Measurements from ENCODE around the gene SLC6A9.

Gene SLC6A9

GRCh38 chr1:44061857-44062256, 30.6 kb upstream of the SLC6A9 start:
- no peak overlapping the region for H3K4me3 Mint-ChIP-seq
- no peak overlapping the region for H3K27ac Mint-ChIP-seq
- H3K4me1 Mint-ChIP-seq = peaks cover 0 to 2% of the 10 kb centered on the region in 2 donors
- ATAC-seq (replicated peaks) = no peak
- no peaks in the 10 kb centered on the region for H3K36me3 Mint-ChIP-seq
- no peak for DNase-seq
- no peaks in the 10 kb centered on the region for H3K27me3 Mint-ChIP-seq
- no peaks in the 10 kb centered on the region for H3K9me3 Mint-ChIP-seq

- Mint-ChIP-seq H3K27me3 (no peaks in the 10 kb centered on the region), H3K4me1 (no peaks in the 10 kb centered on the region), H3K4me3 (no peak overlapping the region), H3K36me3 (no peaks in the 10 kb centered on the region), H3K9me3 (no peaks in the 10 kb centered on the region), H3K27ac (no peak overlapping the region)
- DNase-seq (no peak), ATAC-seq (replicated peaks) (no peak)
Measured at GRCh38 chr1:44060830-44061267, 29.6 kb upstream of the SLC6A9 start.

GRCh38 chr1:44059664-44060355, 28.5 kb upstream of the SLC6A9 start:
- no peaks in the 10 kb centered on the region for H3K4me1 Mint-ChIP-seq
- ATAC-seq (replicated peaks) = no peak

GRCh38 chr1:44059212-44059611, 27.9 kb upstream of the SLC6A9 start:
- H3K27ac Mint-ChIP-seq = no peak overlapping the region
- H3K27me3 Mint-ChIP-seq = no peaks in the 10 kb centered on the region
- DNase-seq = no peak
- ATAC-seq (replicated peaks) = no peak
- H3K4me1 Mint-ChIP-seq = no peaks in the 10 kb centered on the region
- H3K9me3 Mint-ChIP-seq = no peaks in the 10 kb centered on the region
- no peaks in the 10 kb centered on the region for H3K36me3 Mint-ChIP-seq
- no peak overlapping the region for H3K4me3 Mint-ChIP-seq

More at GRCh38 chr1:44059664-44060355, 28.5 kb upstream of the SLC6A9 start:
- H3K4me3 Mint-ChIP-seq = no peak overlapping the region
- no peak overlapping the region for H3K27ac Mint-ChIP-seq
- DNase-seq = no peak
- H3K9me3 Mint-ChIP-seq = no peaks in the 10 kb centered on the region
- H3K36me3 Mint-ChIP-seq = no peaks in the 10 kb centered on the region
- no peaks in the 10 kb centered on the region for H3K27me3 Mint-ChIP-seq

GRCh38 chr1:44057293-44057692, 26.0 kb upstream of the SLC6A9 start:
- H3K4me1 Mint-ChIP-seq = no peaks in the 10 kb centered on the region
- H3K36me3 Mint-ChIP-seq = no peaks in the 10 kb centered on the region
- no peak overlapping the region for H3K27ac Mint-ChIP-seq
- H3K27me3 Mint-ChIP-seq = no peaks in the 10 kb centered on the region
- DNase-seq = no peak
- H3K4me3 Mint-ChIP-seq = no peak overlapping the region
- ATAC-seq (replicated peaks) = no peak
- H3K9me3 Mint-ChIP-seq = no peaks in the 10 kb centered on the region

GRCh38 chr1:44053394-44053793, 22.1 kb upstream of the SLC6A9 start:
- no peak for DNase-seq
- H3K27me3 Mint-ChIP-seq = peaks cover 0 to 7% of the 10 kb centered on the region in 2 donors
- H3K4me3 Mint-ChIP-seq = no peak overlapping the region
- H3K36me3 Mint-ChIP-seq = no peaks in the 10 kb centered on the region
- H3K27ac Mint-ChIP-seq = no peak overlapping the region
- ATAC-seq (replicated peaks) = no peak
- H3K4me1 Mint-ChIP-seq = peaks cover 0 to under 1% of the 10 kb centered on the region in 2 donors
- H3K9me3 Mint-ChIP-seq = no peaks in the 10 kb centered on the region

GRCh38 chr1:44050261-44050660, 19.0 kb upstream of the SLC6A9 start:
- Mint-ChIP-seq H3K36me3 (no peaks in the 10 kb centered on the region), H3K4me3 (no peak overlapping the region), H3K9me3 (no peaks in the 10 kb centered on the region), H3K27me3 (peaks cover 4 to 19% of the 10 kb centered on the region in 2 donors), H3K27ac (no peak overlapping the region), H3K4me1 (peaks cover 5 to 12% of the 10 kb centered on the region in 2 donors)
- DNase-seq (no peak), ATAC-seq (replicated peaks) (no peak)

- DNase-seq = no peak
- no peak overlapping the region for H3K27ac Mint-ChIP-seq
Measured at GRCh38 chr1:44049839-44050238, 18.6 kb upstream of the SLC6A9 start.

GRCh38 chr1:44048532-44049215, 17.4 kb upstream of the SLC6A9 start:
- H3K27ac Mint-ChIP-seq = no peak overlapping the region
- ATAC-seq (replicated peaks) (no peak), DNase-seq (no peak)
- no peaks in the 10 kb centered on the region for H3K9me3 Mint-ChIP-seq
- no peaks in the 10 kb centered on the region for H3K36me3 Mint-ChIP-seq
- H3K4me3 Mint-ChIP-seq = no peak overlapping the region
- H3K4me1 Mint-ChIP-seq = peaks cover 7 to 12% of the 10 kb centered on the region in 2 donors
- peaks cover 4 to 24% of the 10 kb centered on the region in 2 donors for H3K27me3 Mint-ChIP-seq

More at GRCh38 chr1:44049839-44050238, 18.6 kb upstream of the SLC6A9 start:
- H3K27me3 Mint-ChIP-seq = peaks cover 4 to 19% of the 10 kb centered on the region in 2 donors
- H3K4me3 Mint-ChIP-seq = no peak overlapping the region
- no peak for ATAC-seq (replicated peaks)
- no peaks in the 10 kb centered on the region for H3K9me3 Mint-ChIP-seq
- peaks cover 5 to 12% of the 10 kb centered on the region in 2 donors for H3K4me1 Mint-ChIP-seq
- H3K36me3 Mint-ChIP-seq = no peaks in the 10 kb centered on the region

GRCh38 chr1:44047131-44047530, 15.9 kb upstream of the SLC6A9 start:
- H3K27me3 Mint-ChIP-seq = peaks cover 4 to 24% of the 10 kb centered on the region in 2 donors
- H3K4me3 Mint-ChIP-seq = no peak overlapping the region
- peaks cover 7 to 12% of the 10 kb centered on the region in 2 donors for H3K4me1 Mint-ChIP-seq
- no peaks in the 10 kb centered on the region for H3K9me3 Mint-ChIP-seq
- DNase-seq = no peak
- peak in 1 of 2 donors; percentile 10 for ATAC-seq (replicated peaks)
- no peaks in the 10 kb centered on the region for H3K36me3 Mint-ChIP-seq
- H3K27ac Mint-ChIP-seq = no peak overlapping the region

- ATAC-seq (replicated peaks) = no peak
Measured at GRCh38 chr1:44045064-44045463, 13.8 kb upstream of the SLC6A9 start.

GRCh38 chr1:44044071-44044801, 13.0 kb upstream of the SLC6A9 start:
- DNase-seq (no peak), ATAC-seq (replicated peaks) (no peak)
- Mint-ChIP-seq H3K4me1 (peaks cover 7 to 12% of the 10 kb centered on the region in 2 donors), H3K9me3 (no peaks in the 10 kb centered on the region), H3K27me3 (peaks cover 4 to 17% of the 10 kb centered on the region in 2 donors), H3K4me3 (no peak overlapping the region), H3K36me3 (no peaks in the 10 kb centered on the region), H3K27ac (peak overlapping the region; percentile 68)

More at GRCh38 chr1:44045064-44045463, 13.8 kb upstream of the SLC6A9 start:
- H3K27ac Mint-ChIP-seq = no peak overlapping the region
- H3K4me3 Mint-ChIP-seq = no peak overlapping the region
- no peaks in the 10 kb centered on the region for H3K9me3 Mint-ChIP-seq
- H3K27me3 Mint-ChIP-seq = peaks cover 4 to 17% of the 10 kb centered on the region in 2 donors
- peaks cover 7 to 12% of the 10 kb centered on the region in 2 donors for H3K4me1 Mint-ChIP-seq
- H3K36me3 Mint-ChIP-seq = no peaks in the 10 kb centered on the region
- no peak for DNase-seq

- Mint-ChIP-seq H3K36me3 (no peaks in the 10 kb centered on the region), H3K27me3 (peaks cover 4 to 17% of the 10 kb centered on the region in 2 donors), H3K9me3 (no peaks in the 10 kb centered on the region), H3K27ac (peak overlapping the region; percentile 68), H3K4me1 (peaks cover 7 to 11% of the 10 kb centered on the region in 2 donors), H3K4me3 (no peak overlapping the region)
- ATAC-seq (replicated peaks) (no peak), DNase-seq (no peak)
Measured at GRCh38 chr1:44043176-44044070, 12.2 kb upstream of the SLC6A9 start.

GRCh38 chr1:44040846-44041245, 9.6 kb upstream of the SLC6A9 start:
- Mint-ChIP-seq H3K36me3 (no peaks in the 10 kb centered on the region), H3K4me3 (no peak overlapping the region), H3K27me3 (peaks cover 0 to 4% of the 10 kb centered on the region in 2 donors), H3K9me3 (no peaks in the 10 kb centered on the region), H3K27ac (no peak overlapping the region), H3K4me1 (peaks cover 6% of the 10 kb centered on the region in 2 donors)
- DNase-seq (no peak), ATAC-seq (replicated peaks) (peak; percentile 29 to 46)

Measured in stimulated activated naive B cell treated with anti-CD40 and anti-IgM and Interleukin-4, amounts not matched to agents 10 μg/mL and 1 μg/mL and 100 μg/mL, for 72 hours (primary cell).